Measurements from ENCODE around the gene CEACAM18. TPM values are rescaled to one million over a fixed set of nuclear protein-coding genes. Genes with fewer than 3 reads are reported as not detected.

The CEACAM18 gene
- total and polyA plus RNA-seq, 2 experiments from 2014 or later = 0.19 TPM; not detected in 1

DNA sequence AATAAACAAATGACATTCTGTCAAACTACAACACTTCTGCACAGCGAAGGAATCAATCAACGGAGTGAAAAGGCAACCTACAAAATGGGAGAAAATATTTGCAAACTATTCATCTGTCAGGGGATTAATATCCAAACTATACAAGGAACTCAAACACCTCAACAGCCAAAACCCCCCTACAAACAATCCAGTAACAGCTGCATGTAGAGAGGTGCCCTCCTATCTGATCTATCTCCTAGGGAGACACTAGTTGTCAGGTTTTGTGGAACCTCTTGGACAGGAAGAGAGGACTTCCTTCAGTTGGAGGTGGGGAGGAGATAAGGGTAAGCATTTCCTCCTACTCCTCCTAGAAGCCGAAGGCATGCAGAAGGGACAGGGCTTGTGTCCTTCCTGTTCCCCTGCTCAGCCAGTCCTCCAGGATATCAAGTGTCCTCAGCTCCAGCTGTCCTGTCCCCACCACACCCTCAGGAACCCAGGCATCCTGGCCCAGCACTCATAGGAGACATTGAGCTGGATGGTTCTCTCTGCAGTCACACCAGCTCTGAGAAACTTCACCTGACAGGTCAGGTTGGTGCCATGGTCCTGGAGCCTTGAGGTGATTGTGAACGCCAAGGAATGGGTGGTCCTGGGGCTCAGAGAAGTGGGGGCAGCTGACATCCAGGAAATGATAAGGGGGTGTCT is 10.3 kb upstream of the CEACAM18 start:
- Histone ChIP-seq H4K20me1 (ENCODE audit: insufficient read depth, poor library complexity, severe bottlenecking) (no peaks in the 10 kb centered on the region), H3K9me2 (replicated peaks; ENCODE audit: insufficient read depth) (no peaks in the 10 kb centered on the region), H3K36me3 (replicated peaks; ENCODE audit: insufficient read depth, low read depth) (no peaks in the 10 kb centered on the region), H3K27me3 (peaks cover 5% of the 10 kb centered on the region), H2AFZ (no peak overlapping the region), H3K79me2 (no peaks in the 10 kb centered on the region), H3K27ac (no peak overlapping the region), H3K4me1 (ENCODE audit: insufficient read depth) (no peaks in the 10 kb centered on the region), H3K4me3 (no peak overlapping the region), H3K9me3 (ENCODE audit: low read depth) (no peaks in the 10 kb centered on the region), H3K4me2 (no peak overlapping the region)
- no peak for TF ChIP-seq EZH2 (IDR thresholded peaks at IDR 0.05; ENCODE audit: borderline replicate concordance)
- TF ChIP-seq EZH2phosphoT487 (IDR thresholded peaks at IDR 0.05; ENCODE audit: low read depth, severe bottlenecking, unreplicated experiment) = no peak
- TF ChIP-seq, protein P1, sequence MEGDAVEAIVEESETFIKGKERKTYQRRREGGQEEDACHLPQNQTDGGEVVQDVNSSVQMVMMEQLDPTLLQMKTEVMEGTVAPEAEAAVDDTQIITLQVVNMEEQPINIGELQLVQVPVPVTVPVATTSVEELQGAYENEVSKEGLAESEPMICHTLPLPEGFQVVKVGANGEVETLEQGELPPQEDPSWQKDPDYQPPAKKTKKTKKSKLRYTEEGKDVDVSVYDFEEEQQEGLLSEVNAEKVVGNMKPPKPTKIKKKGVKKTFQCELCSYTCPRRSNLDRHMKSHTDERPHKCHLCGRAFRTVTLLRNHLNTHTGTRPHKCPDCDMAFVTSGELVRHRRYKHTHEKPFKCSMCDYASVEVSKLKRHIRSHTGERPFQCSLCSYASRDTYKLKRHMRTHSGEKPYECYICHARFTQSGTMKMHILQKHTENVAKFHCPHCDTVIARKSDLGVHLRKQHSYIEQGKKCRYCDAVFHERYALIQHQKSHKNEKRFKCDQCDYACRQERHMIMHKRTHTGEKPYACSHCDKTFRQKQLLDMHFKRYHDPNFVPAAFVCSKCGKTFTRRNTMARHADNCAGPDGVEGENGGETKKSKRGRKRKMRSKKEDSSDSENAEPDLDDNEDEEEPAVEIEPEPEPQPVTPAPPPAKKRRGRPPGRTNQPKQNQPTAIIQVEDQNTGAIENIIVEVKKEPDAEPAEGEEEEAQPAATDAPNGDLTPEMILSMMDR (IDR thresholded peaks at IDR 0.05; ENCODE audit: poor library complexity) = no peak
- no peak for DNase-seq (ENCODE audit: low spot score)
- 63% methylated on average over 4 of the region's 4 CpGs for WGBS (ENCODE audit: low lambda C conversion rate, missing lambda C conversion rate)

DNA sequence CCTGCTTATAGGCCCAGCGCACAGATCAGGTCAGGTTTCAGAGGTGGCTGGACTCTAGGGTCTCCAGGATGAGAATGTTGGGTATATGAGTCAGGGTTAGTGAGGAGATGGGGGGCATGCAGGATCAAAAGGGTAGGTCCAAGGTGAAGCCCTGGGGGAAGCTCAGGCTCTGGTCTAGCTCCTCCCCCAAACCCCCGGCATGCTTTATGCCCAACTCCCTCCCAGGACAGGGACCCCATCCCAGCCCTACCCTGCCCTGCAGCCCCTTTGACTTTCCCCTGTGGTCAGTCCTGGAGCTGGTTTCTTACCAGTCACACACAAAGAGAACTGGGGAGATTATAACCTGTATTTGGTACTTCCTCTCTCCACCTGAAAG is 9.8 kb upstream of the CEACAM18 start:
- Histone ChIP-seq H3K27me3 (peaks cover 5% of the 10 kb centered on the region), H3K27ac (no peak overlapping the region), H3K79me2 (no peaks in the 10 kb centered on the region), H3K9me3 (ENCODE audit: low read depth) (no peaks in the 10 kb centered on the region), H3K4me3 (no peak overlapping the region), H2AFZ (no peak overlapping the region), H4K20me1 (ENCODE audit: insufficient read depth, poor library complexity, severe bottlenecking) (no peaks in the 10 kb centered on the region), H3K4me1 (ENCODE audit: insufficient read depth) (no peaks in the 10 kb centered on the region), H3K9me2 (replicated peaks; ENCODE audit: insufficient read depth) (no peaks in the 10 kb centered on the region), H3K36me3 (replicated peaks; ENCODE audit: insufficient read depth, low read depth) (no peaks in the 10 kb centered on the region), H3K4me2 (no peak overlapping the region)
- TF ChIP-seq, protein P1 (IDR thresholded peaks at IDR 0.05; ENCODE audit: poor library complexity) = no peak
- TF ChIP-seq EZH2phosphoT487 (IDR thresholded peaks at IDR 0.05; ENCODE audit: low read depth, severe bottlenecking, unreplicated experiment) (no peak), EZH2 (IDR thresholded peaks at IDR 0.05; ENCODE audit: borderline replicate concordance) (no peak)
- no peak for DNase-seq (ENCODE audit: low spot score)
- 81% methylated on average over 2 of the region's 2 CpGs for WGBS (ENCODE audit: low lambda C conversion rate, missing lambda C conversion rate)

DNA sequence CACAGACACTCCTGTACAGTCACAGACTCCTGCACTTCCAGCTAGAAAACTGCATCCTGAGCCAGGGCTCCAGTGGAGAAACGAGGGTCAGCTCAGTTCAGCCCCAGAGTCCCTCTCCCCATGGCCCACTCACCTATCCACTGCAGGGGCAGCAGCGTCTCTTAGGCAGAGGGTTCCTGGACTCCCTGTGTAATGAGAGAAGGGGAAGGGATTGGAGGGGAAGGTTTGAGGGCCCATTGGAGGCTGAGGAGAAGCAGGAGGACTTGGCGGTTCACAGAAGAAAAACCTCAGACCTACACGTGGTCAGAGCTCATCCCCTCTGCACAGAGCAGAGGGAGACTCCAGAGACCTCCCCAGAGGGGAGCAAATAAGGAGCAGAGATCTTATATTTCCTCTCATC is 9.2 kb upstream of the CEACAM18 start:
- no peaks in the 10 kb centered on the region for H3K9me2 ChIP-seq (replicated peaks; ENCODE audit: insufficient read depth)
- no peak overlapping the region for H3K4me3 ChIP-seq
- TF ChIP-seq, protein P1 (IDR thresholded peaks at IDR 0.05; ENCODE audit: poor library complexity) = no peak
- TF ChIP-seq EZH2 (IDR thresholded peaks at IDR 0.05; ENCODE audit: borderline replicate concordance) = no peak
- no peak for TF ChIP-seq EZH2phosphoT487 (IDR thresholded peaks at IDR 0.05; ENCODE audit: low read depth, severe bottlenecking, unreplicated experiment)
- H3K36me3 ChIP-seq (replicated peaks; ENCODE audit: insufficient read depth, low read depth) = no peaks in the 10 kb centered on the region
- H2AFZ ChIP-seq = no peak overlapping the region
- H3K4me2 ChIP-seq = no peak overlapping the region
- no peak overlapping the region for H3K27ac ChIP-seq
- no peaks in the 10 kb centered on the region for H3K79me2 ChIP-seq
- H4K20me1 ChIP-seq (ENCODE audit: insufficient read depth, poor library complexity, severe bottlenecking) = no peaks in the 10 kb centered on the region
- no peak for DNase-seq (ENCODE audit: low spot score)
- peaks cover 5% of the 10 kb centered on the region for H3K27me3 ChIP-seq
- 60% methylated on average over 4 of the region's 4 CpGs for WGBS (ENCODE audit: low lambda C conversion rate, missing lambda C conversion rate)
- H3K9me3 ChIP-seq (ENCODE audit: low read depth) = no peaks in the 10 kb centered on the region
- H3K4me1 ChIP-seq (ENCODE audit: insufficient read depth) = no peaks in the 10 kb centered on the region

Data from hepatocyte (in vitro differentiated cells).